HL-60 (cell line): ENCODE results near the gene UBR2.

ENCODE experiments used
- DNase-seq, 2 experiments: peaks; one replicate each; pipeline ENCODE4 v3.0.0-alpha.2; 2010 to 2020; ENCODE audit warnings: low read depth in 1 of 2, low spot score in 1 of 2
- H3K27ac ChIP-seq: fragments of 250-450 bp; sonication (Bioruptor Pico); replicated peaks from 2 replicates; pipeline ENCODE4 v1.5.1; 2020; ENCODE audit warnings: mild to moderate bottlenecking, moderate library complexity
- H3K27me3 ChIP-seq: fragments of 250-450 bp; sonication (Bioruptor Pico); 2 replicates; pipeline ENCODE4 v1.5.1; 2021; ENCODE audit warnings: mild to moderate bottlenecking, moderate library complexity; ENCODE audit not compliant: insufficient read depth, poor library complexity, severe bottlenecking
- H3K4me3 ChIP-seq: replicated peaks from 2 replicates; pipeline ENCODE4 v1.5.1; 2011; ENCODE audit warnings: mild to moderate bottlenecking, control low read depth, low read length; ENCODE audit not compliant: insufficient read depth
- GABPA ChIP-seq: IDR thresholded peaks from 2 replicates; pipeline ENCODE4 v1.6.1; 2012; ENCODE audit warnings: low read depth
- POLR2AphosphoS5 ChIP-seq: IDR thresholded peaks from 2 replicates; pipeline ENCODE4 v1.6.1; 2012; ENCODE audit warnings: low read depth
- SPI1 ChIP-seq: IDR thresholded peaks from 2 replicates; pipeline ENCODE4 v1.6.1; 2012; ENCODE audit warnings: low read depth, mild to moderate bottlenecking, borderline replicate concordance
- TF ChIP-seq, protein P1 (sequence below): IDR thresholded peaks from one replicate; pipeline ENCODE4 v1.5.1; 2011; ENCODE audit warnings: low read length, control low read depth, inconsistent platforms; ENCODE audit not compliant: insufficient read depth
- TF ChIP-seq, protein P2 (sequence below): IDR thresholded peaks from 2 replicates; pipeline ENCODE4 v1.6.1; 2012; ENCODE audit warnings: low read depth; ENCODE audit not compliant: insufficient replicate concordance

UBR2 gene

DNA sequence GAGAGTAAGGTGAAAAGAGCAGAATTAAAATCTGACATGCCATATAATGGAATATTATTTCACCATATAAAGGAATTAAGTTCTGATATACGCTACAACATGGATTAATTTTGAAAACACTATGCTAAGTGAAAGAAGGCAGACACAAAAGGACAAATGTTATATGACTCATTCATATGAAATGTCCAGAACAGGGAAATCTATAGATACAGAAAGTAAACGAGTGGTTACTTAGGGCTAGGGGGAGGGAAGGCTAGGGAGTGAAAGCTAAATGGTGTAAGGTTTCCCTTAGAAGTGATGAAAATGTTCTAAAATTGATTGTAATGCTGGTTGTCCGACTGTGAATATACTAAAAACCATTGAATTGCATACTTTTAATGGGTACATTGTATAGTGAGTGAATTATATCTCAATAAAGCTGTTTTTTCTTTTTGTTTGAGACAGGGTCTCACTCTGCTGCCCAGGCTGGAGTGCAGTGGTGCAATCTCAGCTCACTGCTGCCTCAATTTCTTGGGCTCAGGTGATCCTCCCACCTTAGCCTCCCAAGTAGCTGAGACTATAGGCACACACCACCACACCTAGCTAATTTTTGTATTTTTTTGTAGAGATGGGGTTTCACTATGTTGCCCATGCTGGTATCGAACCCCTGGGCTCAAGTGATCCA is 150.4 kb downstream of the UBR2 start:
- no peak for TF ChIP-seq SPI1
- Histone ChIP-seq H3K27me3 (no peaks in the 10 kb centered on the region), H3K27ac (no peak overlapping the region), H3K4me3 (no peak overlapping the region)
- no peak for DNase-seq

DNA sequence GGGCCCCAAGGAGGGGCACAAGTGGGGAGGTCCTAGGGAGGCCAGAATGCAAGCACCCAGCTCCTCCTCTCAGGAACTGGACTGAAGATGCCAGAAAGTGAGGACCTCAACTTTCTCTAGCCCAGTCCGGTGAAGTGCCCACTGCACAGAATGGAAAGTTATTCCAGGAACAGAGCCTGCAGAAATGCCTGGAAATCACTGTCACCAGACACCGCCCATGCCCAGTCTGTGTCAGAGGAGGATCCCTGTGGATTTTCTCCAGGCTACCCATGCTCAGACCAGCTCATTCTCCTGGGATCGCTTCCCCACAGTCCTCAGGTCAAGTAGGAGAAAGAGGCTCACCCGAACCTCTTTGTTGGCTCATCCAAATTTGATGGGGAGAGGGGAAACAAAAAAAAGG is 152.0 kb downstream of the UBR2 start:
- H3K27ac ChIP-seq = no peak overlapping the region
- H3K27me3 ChIP-seq = no peaks in the 10 kb centered on the region
- no peak overlapping the region for H3K4me3 ChIP-seq
- no peak for TF ChIP-seq GABPA
- TF ChIP-seq, protein P1, sequence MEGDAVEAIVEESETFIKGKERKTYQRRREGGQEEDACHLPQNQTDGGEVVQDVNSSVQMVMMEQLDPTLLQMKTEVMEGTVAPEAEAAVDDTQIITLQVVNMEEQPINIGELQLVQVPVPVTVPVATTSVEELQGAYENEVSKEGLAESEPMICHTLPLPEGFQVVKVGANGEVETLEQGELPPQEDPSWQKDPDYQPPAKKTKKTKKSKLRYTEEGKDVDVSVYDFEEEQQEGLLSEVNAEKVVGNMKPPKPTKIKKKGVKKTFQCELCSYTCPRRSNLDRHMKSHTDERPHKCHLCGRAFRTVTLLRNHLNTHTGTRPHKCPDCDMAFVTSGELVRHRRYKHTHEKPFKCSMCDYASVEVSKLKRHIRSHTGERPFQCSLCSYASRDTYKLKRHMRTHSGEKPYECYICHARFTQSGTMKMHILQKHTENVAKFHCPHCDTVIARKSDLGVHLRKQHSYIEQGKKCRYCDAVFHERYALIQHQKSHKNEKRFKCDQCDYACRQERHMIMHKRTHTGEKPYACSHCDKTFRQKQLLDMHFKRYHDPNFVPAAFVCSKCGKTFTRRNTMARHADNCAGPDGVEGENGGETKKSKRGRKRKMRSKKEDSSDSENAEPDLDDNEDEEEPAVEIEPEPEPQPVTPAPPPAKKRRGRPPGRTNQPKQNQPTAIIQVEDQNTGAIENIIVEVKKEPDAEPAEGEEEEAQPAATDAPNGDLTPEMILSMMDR = no peak
- TF ChIP-seq, protein P2, sequence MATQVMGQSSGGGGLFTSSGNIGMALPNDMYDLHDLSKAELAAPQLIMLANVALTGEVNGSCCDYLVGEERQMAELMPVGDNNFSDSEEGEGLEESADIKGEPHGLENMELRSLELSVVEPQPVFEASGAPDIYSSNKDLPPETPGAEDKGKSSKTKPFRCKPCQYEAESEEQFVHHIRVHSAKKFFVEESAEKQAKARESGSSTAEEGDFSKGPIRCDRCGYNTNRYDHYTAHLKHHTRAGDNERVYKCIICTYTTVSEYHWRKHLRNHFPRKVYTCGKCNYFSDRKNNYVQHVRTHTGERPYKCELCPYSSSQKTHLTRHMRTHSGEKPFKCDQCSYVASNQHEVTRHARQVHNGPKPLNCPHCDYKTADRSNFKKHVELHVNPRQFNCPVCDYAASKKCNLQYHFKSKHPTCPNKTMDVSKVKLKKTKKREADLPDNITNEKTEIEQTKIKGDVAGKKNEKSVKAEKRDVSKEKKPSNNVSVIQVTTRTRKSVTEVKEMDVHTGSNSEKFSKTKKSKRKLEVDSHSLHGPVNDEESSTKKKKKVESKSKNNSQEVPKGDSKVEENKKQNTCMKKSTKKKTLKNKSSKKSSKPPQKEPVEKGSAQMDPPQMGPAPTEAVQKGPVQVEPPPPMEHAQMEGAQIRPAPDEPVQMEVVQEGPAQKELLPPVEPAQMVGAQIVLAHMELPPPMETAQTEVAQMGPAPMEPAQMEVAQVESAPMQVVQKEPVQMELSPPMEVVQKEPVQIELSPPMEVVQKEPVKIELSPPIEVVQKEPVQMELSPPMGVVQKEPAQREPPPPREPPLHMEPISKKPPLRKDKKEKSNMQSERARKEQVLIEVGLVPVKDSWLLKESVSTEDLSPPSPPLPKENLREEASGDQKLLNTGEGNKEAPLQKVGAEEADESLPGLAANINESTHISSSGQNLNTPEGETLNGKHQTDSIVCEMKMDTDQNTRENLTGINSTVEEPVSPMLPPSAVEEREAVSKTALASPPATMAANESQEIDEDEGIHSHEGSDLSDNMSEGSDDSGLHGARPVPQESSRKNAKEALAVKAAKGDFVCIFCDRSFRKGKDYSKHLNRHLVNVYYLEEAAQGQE = no peak
- TF ChIP-seq POLR2AphosphoS5 = no peak
- TF ChIP-seq SPI1 = no peak
- no peak for DNase-seq

DNA sequence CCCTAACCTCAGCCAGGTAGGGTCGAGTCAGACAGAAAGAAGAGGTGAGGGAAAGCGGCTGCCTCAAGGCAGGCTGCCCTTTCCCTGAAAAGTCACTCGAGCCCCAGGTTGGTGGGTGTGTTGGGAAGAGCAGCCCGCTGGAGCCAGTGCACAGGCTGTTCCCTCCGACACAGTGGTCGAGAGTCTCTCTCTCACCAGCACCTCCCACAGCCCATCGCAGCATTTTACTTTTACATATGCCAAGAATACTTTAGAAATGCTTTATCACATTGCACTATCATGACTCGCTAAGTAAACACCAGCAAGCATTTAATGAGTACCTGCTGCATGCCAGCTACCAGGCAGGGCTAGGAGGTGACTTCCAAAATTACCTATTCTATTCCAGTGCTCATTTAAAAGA is 156.9 kb downstream of the UBR2 start:
- no peak for DNase-seq
- Histone ChIP-seq H3K27me3 (no peaks in the 10 kb centered on the region), H3K27ac (no peak overlapping the region), H3K4me3 (no peak overlapping the region)
- no peak for TF ChIP-seq GABPA
- TF ChIP-seq, protein P1 = no peak
- TF ChIP-seq SPI1 = no peak
- TF ChIP-seq POLR2AphosphoS5 = no peak
- TF ChIP-seq, protein P2 = no peak

DNA sequence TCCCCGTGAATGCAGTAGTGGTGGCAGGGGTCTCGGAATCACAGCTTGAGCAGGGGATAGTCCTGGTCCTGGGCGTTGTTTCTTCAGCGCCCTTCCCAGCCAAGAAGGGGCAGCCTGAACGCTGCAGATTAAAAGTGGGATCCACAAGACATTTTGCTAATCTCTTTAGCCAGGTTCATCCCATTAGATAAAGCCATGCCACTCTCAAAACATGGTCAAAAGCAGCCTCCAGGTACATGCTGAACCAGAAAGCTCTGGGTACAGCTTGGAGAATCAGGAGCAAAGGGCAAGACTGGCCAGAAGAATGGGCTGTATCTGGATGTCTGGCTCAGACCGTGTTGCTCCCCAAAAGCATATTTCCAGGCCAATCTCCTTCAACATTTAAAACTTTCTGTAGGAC is 158.7 kb downstream of the UBR2 start, which contains the start of gene PRPH2:
PRPH2 (minus strand) TSS at position 101 of the 400 bp plus-strand sequence. CDS start 263 bp downstream, outside the sequence.
- Histone ChIP-seq H3K4me3 (no peak within 1 kb of the TSS), H3K27ac (no peak within 1 kb of the TSS), H3K27me3 (no peaks in the 10 kb centered on the region)
- TF ChIP-seq, protein P2 = no peak
- no peak for TF ChIP-seq GABPA
- TF ChIP-seq SPI1 = no peak
- no peak for TF ChIP-seq POLR2AphosphoS5
- TF ChIP-seq, protein P1 = no peak
- no peak for DNase-seq
